ENCODE measurements around the gene DCAF6. TPM values are rescaled to one million over a fixed set of nuclear protein-coding genes. Genes with fewer than 3 reads are reported as not detected.

Gene DCAF6
- total and polyA plus RNA-seq, 7 experiments from 2014 or later, result 8.4 to 32.7 (median 27.9) TPM

DNA sequence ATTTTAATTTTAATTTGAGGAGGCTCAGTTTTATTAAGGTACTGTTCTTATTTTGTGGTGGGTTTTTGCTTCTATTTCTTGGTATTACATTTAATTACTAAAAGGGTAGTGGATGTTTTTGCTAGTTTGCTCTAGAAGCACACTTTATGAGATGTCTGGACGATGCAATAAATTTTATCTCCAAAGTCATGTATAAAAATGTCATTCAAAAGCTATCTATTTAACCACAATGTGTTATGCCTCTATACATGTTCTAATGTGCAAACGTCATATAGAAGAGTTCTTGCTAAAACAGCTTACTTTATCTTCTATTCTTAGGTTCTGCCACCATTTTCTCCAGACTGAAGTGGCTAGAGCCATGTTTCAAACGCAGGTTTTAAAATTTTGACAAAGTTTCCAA lies 13.3 kb downstream of the DCAF6 start:
- ATAC-seq (no peak), DNase-seq (no peak)
- peaks cover 28 to 56% (median 41%) of the 10 kb centered on the region in 7 donors for H3K4me1 Mint-ChIP-seq
- CTCF ChIA-PET, result interaction anchor here (1.2 kb wide), 1 partner anchor 14 kb away, joined by 3 read pairs; no protein-coding TSS in a partner anchor
- H3K36me3 Mint-ChIP-seq, result peaks cover 6 to 43% (median 22%) of the 10 kb centered on the region in 5 donors
- POLR2A ChIA-PET, result interaction anchor here (2.4 kb wide), 1 partner anchor 14 kb away, joined by 8 read pairs; the partner anchor contains the start of genes DCAF6 and MPC2
- peaks cover 0 to 9% (median 0%) of the 10 kb centered on the region in 3 experiments for H3K36me3 ChIP-seq (ENCODE audit: control insufficient read depth in 2 of 3, insufficient read depth in 3 of 3, low read length in 3 of 3)
- H3K27ac ChIP-seq (ENCODE audit: low read depth, low read length), result no peak overlapping the region
- no peak overlapping the region for H3K4me3 Mint-ChIP-seq
- peaks cover 0 to 8% of the 10 kb centered on the region in 2 donors for H3K4me1 ChIP-seq (ENCODE audit: control insufficient read depth in 2 of 2, insufficient read depth in 2 of 2, low read length in 2 of 2)
- no peaks in the 10 kb centered on the region for H3K27me3 ChIP-seq (ENCODE audit: control insufficient read depth in 2 of 2, insufficient read depth in 2 of 2, low read length in 2 of 2)
- H3K9me3 ChIP-seq (ENCODE audit: control insufficient read depth in 2 of 3, low read length in 3 of 3), result no peaks in the 10 kb centered on the region
- no peak overlapping the region for H3K27ac Mint-ChIP-seq
- intact Hi-C loops (cut with micrococcal nuclease), result no loop called here
- H3K4me3 ChIP-seq (ENCODE audit: low read length), result no peak overlapping the region
- no peaks in the 10 kb centered on the region for H3K27me3 Mint-ChIP-seq
- peaks cover 0 to 2% (median 0%) of the 10 kb centered on the region in 11 donors for H3K9me3 Mint-ChIP-seq

DNA sequence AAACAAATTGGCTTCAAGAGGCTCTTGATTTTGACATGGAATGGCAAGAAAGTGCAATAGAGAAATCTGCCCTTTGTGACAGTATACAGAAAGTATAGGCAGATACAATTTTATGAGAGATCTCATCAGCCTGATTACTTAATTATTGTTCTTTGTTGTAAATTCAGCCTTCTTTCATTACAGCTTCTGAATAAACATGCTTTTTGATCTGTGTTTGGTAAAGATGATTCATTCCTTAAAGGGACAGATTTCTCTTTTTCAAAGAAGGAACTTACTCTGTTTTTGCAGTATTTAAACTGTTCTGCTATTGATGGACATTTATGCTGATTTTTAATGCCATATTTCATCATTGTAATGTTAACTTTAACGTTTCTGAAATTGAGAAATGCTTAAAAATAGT lies 14.1 kb downstream of the DCAF6 start:
- Mint-ChIP-seq H3K4me3 (no peak overlapping the region), H3K27me3 (no peaks in the 10 kb centered on the region), H3K36me3 (peaks cover 6 to 46% (median 26%) of the 10 kb centered on the region in 5 donors), H3K4me1 (peaks cover 22 to 54% (median 35%) of the 10 kb centered on the region in 7 donors), H3K27ac (peak overlapping the region in 1 of 9 donors; percentile 5), H3K9me3 (peaks cover 0 to 2% (median 0%) of the 10 kb centered on the region in 11 donors)
- Histone ChIP-seq H3K27ac (ENCODE audit: low read depth, low read length) (no peak overlapping the region), H3K4me3 (ENCODE audit: low read length) (no peak overlapping the region), H3K36me3 (ENCODE audit: control insufficient read depth in 2 of 3, insufficient read depth in 3 of 3, low read length in 3 of 3) (peaks cover 0 to 9% (median 0%) of the 10 kb centered on the region in 3 experiments), H3K9me3 (ENCODE audit: control insufficient read depth in 2 of 3, low read length in 3 of 3) (no peaks in the 10 kb centered on the region), H3K27me3 (ENCODE audit: control insufficient read depth in 2 of 2, insufficient read depth in 2 of 2, low read length in 2 of 2) (no peaks in the 10 kb centered on the region), H3K4me1 (ENCODE audit: control insufficient read depth in 2 of 2, insufficient read depth in 2 of 2, low read length in 2 of 2) (peaks cover 0 to 8% of the 10 kb centered on the region in 2 donors)
- ATAC-seq, result no peak
- intact Hi-C loops (cut with micrococcal nuclease), result no loop called here
- no peak for DNase-seq
- ChIA-PET POLR2A (no interaction called here), CTCF (no interaction called here)

DNA sequence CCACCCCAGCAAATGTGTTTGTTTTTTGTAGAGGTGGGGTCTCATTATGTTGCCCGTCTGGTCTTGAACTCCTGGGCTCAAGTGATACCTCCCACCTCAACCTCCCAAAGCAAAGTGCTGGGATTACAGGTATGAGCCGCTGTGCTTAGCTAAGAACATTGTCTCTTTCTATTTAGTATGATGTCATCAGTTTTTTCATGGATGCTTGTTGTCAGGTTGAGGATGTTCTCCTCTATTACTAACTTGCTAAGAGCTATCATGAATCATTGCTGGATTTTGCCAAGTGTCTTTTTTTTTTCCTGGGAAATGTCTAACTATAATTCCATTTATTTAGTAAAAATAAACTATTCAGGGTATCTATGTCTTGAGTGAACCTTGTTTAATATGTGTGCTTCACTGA lies 19.4 kb downstream of the DCAF6 start:
- no peaks in the 10 kb centered on the region for H3K9me3 ChIP-seq (ENCODE audit: control insufficient read depth in 2 of 3, low read length in 3 of 3)
- H3K4me1 ChIP-seq (ENCODE audit: control insufficient read depth in 2 of 2, insufficient read depth in 2 of 2, low read length in 2 of 2), result no peaks in the 10 kb centered on the region
- DNase-seq (no peak), ATAC-seq (no peak)
- ChIA-PET CTCF (no interaction called here), POLR2A (interaction anchor here (0.7 kb wide), 1 partner anchor 20 kb away, joined by 3 read pairs; the partner anchor contains the start of gene DCAF6)
- Mint-ChIP-seq H3K36me3 (peaks cover 6 to 61% (median 34%) of the 10 kb centered on the region in 5 donors), H3K27ac (no peak overlapping the region), H3K27me3 (no peaks in the 10 kb centered on the region), H3K4me1 (peaks cover 6 to 30% (median 20%) of the 10 kb centered on the region in 7 donors), H3K4me3 (no peak overlapping the region), H3K9me3 (peaks cover 0 to 2% (median 0%) of the 10 kb centered on the region in 11 donors)
- H3K4me3 ChIP-seq (ENCODE audit: low read length), result no peak overlapping the region
- H3K27ac ChIP-seq (ENCODE audit: low read depth, low read length), result no peak overlapping the region
- H3K27me3 ChIP-seq (ENCODE audit: control insufficient read depth in 2 of 2, insufficient read depth in 2 of 2, low read length in 2 of 2), result no peaks in the 10 kb centered on the region
- H3K36me3 ChIP-seq (ENCODE audit: control insufficient read depth in 2 of 3, insufficient read depth in 3 of 3, low read length in 3 of 3), result peaks cover 0 to 9% (median 0%) of the 10 kb centered on the region in 3 experiments
- intact Hi-C loops (cut with micrococcal nuclease), result no loop called here

DNA sequence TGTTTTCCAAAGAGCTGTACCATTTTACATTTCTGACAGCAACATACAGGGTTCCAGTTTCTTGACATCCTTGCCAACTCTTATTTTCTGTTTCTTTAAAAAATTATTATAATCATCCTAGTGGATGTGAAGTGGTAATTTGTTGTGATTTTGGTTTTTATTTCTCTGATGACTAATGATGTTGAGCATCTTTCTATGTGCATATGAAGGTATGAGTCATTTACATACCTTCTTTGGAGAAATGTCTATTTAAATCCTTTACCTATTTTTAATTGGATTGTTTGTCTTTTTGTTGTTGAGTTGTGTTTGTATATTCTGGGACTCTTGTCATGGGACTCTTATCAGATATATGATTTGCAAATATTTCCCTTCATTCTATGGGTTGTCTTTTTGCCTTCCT lies 21.2 kb downstream of the DCAF6 start:
- no peak for ATAC-seq
- Histone ChIP-seq H3K4me3 (ENCODE audit: low read length) (no peak overlapping the region), H3K27ac (ENCODE audit: low read depth, low read length) (no peak overlapping the region), H3K4me1 (ENCODE audit: control insufficient read depth in 2 of 2, insufficient read depth in 2 of 2, low read length in 2 of 2) (no peaks in the 10 kb centered on the region), H3K27me3 (ENCODE audit: control insufficient read depth in 2 of 2, insufficient read depth in 2 of 2, low read length in 2 of 2) (no peaks in the 10 kb centered on the region), H3K36me3 (ENCODE audit: control insufficient read depth in 2 of 3, insufficient read depth in 3 of 3, low read length in 3 of 3) (peaks cover 0 to 9% (median 0%) of the 10 kb centered on the region in 3 experiments), H3K9me3 (ENCODE audit: control insufficient read depth in 2 of 3, low read length in 3 of 3) (no peaks in the 10 kb centered on the region)
- ChIA-PET CTCF (no interaction called here), POLR2A (no interaction called here)
- H3K4me3 Mint-ChIP-seq, result no peak overlapping the region
- intact Hi-C loops (cut with micrococcal nuclease), result no loop called here
- H3K9me3 Mint-ChIP-seq, result peaks cover 0 to 2% (median 0%) of the 10 kb centered on the region in 11 donors
- H3K27ac Mint-ChIP-seq, result no peak overlapping the region
- H3K27me3 Mint-ChIP-seq, result no peaks in the 10 kb centered on the region
- no peak for DNase-seq
- H3K4me1 Mint-ChIP-seq, result peaks cover 4 to 38% (median 22%) of the 10 kb centered on the region in 7 donors
- peaks cover 4 to 68% (median 41%) of the 10 kb centered on the region in 5 donors for H3K36me3 Mint-ChIP-seq

DNA sequence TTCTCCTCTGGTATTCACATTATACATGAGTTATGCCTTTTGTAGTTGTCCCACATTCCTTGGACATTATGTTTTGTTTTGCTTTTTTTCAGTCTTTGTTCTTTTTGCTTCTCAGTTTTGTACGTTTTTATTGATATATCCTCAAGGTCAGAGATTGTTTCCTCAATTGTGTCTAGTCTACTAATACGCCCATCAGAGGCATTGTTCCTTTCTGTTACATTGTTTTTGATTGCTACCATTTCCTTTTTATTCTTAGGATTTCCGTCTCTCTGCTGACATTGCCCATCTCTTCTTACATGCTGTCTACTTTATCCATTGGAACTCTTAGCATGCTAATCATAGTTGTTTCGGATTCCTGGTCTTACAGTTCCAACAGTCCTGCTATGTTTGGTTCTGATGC lies 28.2 kb downstream of the DCAF6 start:
- Histone ChIP-seq H3K27ac (ENCODE audit: low read depth, low read length) (no peak overlapping the region), H3K27me3 (ENCODE audit: control insufficient read depth in 2 of 2, insufficient read depth in 2 of 2, low read length in 2 of 2) (no peaks in the 10 kb centered on the region), H3K4me1 (ENCODE audit: control insufficient read depth in 2 of 2, insufficient read depth in 2 of 2, low read length in 2 of 2) (no peaks in the 10 kb centered on the region), H3K9me3 (ENCODE audit: control insufficient read depth in 2 of 3, low read length in 3 of 3) (no peaks in the 10 kb centered on the region), H3K4me3 (ENCODE audit: low read length) (no peak overlapping the region), H3K36me3 (ENCODE audit: control insufficient read depth in 2 of 3, insufficient read depth in 3 of 3, low read length in 3 of 3) (peaks cover 0 to 8% (median 7%) of the 10 kb centered on the region in 3 experiments)
- DNase-seq, result no peak
- peaks cover 0 to 6% (median 0%) of the 10 kb centered on the region in 11 donors for H3K9me3 Mint-ChIP-seq
- H3K4me3 Mint-ChIP-seq, result peak overlapping the region in 1 of 10 donors; percentile 26
- H3K27me3 Mint-ChIP-seq, result no peaks in the 10 kb centered on the region
- no peak overlapping the region for H3K27ac Mint-ChIP-seq
- peaks cover 2 to 28% (median 15%) of the 10 kb centered on the region in 7 donors for H3K4me1 Mint-ChIP-seq
- POLR2A ChIA-PET, result no interaction called here
- no peak for ATAC-seq
- CTCF ChIA-PET, result no interaction called here
- H3K36me3 Mint-ChIP-seq, result peaks cover 3 to 60% (median 42%) of the 10 kb centered on the region in 5 donors
- intact Hi-C loops (cut with micrococcal nuclease), result no loop called here

DNA sequence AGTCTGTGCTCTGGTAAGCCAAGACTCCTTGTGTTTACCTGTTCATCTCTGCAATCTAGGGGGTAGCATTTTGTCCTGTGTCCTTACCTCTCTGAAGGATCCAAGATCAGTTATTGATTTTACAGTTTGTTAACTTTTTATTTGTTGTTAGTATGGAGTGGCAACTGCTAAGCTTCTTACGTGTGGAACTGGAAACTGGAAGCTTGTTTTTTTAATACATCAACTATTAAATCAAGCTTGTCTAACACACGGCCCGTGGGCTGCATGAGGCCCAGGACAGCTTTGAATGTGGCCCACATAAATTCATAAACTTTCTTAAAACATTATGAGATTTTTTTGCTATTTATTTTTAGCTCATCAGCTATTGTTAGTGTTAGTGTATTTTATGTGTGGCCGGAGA lies 29.6 kb downstream of the DCAF6 start:
- no peaks in the 10 kb centered on the region for H3K27me3 Mint-ChIP-seq
- intact Hi-C loops (cut with micrococcal nuclease), result no loop called here
- ATAC-seq, result no peak
- peaks cover 3 to 54% (median 37%) of the 10 kb centered on the region in 5 donors for H3K36me3 Mint-ChIP-seq
- H3K4me1 Mint-ChIP-seq, result peaks cover 2 to 21% (median 15%) of the 10 kb centered on the region in 7 donors
- Histone ChIP-seq H3K36me3 (ENCODE audit: control insufficient read depth in 2 of 3, insufficient read depth in 3 of 3, low read length in 3 of 3) (peaks cover 0 to 8% (median 7%) of the 10 kb centered on the region in 3 experiments), H3K9me3 (ENCODE audit: control insufficient read depth in 2 of 3, low read length in 3 of 3) (no peaks in the 10 kb centered on the region), H3K27me3 (ENCODE audit: control insufficient read depth in 2 of 2, insufficient read depth in 2 of 2, low read length in 2 of 2) (no peaks in the 10 kb centered on the region), H3K27ac (ENCODE audit: low read depth, low read length) (no peak overlapping the region), H3K4me3 (ENCODE audit: low read length) (no peak overlapping the region), H3K4me1 (ENCODE audit: control insufficient read depth in 2 of 2, insufficient read depth in 2 of 2, low read length in 2 of 2) (no peaks in the 10 kb centered on the region)
- POLR2A ChIA-PET, result no interaction called here
- H3K4me3 Mint-ChIP-seq, result no peak overlapping the region
- DNase-seq, result no peak
- CTCF ChIA-PET, result no interaction called here
- peaks cover 0 to 6% (median 0%) of the 10 kb centered on the region in 11 donors for H3K9me3 Mint-ChIP-seq
- no peak overlapping the region for H3K27ac Mint-ChIP-seq

DNA sequence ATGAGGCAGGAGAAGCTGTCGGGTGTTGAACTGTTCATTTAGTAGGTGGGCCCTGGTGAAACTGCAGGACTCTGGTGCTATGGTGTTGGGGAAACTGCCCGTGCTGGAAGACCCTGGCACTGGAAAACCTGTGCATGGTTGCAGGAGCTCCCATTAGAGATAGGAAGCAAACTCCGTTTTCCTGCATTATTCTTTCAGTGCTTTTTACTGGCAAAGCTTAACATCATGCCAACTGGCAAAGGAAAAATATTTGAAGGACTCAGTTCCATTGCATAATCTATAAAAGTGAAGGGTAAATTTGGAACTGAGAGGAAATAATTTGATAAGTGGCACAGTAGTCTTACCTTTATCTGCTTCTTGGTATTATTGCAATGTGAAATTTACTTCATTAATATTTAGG lies 32.1 kb downstream of the DCAF6 start:
- no peaks in the 10 kb centered on the region for H3K27me3 Mint-ChIP-seq
- peaks cover 0 to 6% (median 0%) of the 10 kb centered on the region in 11 donors for H3K9me3 Mint-ChIP-seq
- Histone ChIP-seq H3K9me3 (ENCODE audit: control insufficient read depth in 2 of 3, low read length in 3 of 3) (no peaks in the 10 kb centered on the region), H3K4me1 (ENCODE audit: control insufficient read depth in 2 of 2, insufficient read depth in 2 of 2, low read length in 2 of 2) (no peaks in the 10 kb centered on the region), H3K27ac (ENCODE audit: low read depth, low read length) (no peak overlapping the region), H3K36me3 (ENCODE audit: control insufficient read depth in 2 of 3, insufficient read depth in 3 of 3, low read length in 3 of 3) (peaks cover 0 to 8% (median 7%) of the 10 kb centered on the region in 3 experiments), H3K4me3 (ENCODE audit: low read length) (no peak overlapping the region), H3K27me3 (ENCODE audit: control insufficient read depth in 2 of 2, insufficient read depth in 2 of 2, low read length in 2 of 2) (no peaks in the 10 kb centered on the region)
- peaks cover 0 to 16% (median 7%) of the 10 kb centered on the region in 7 donors for H3K4me1 Mint-ChIP-seq
- ChIA-PET CTCF (no interaction called here), POLR2A (no interaction called here)
- intact Hi-C loops (cut with micrococcal nuclease), result no loop called here
- H3K36me3 Mint-ChIP-seq, result peaks cover 0 to 45% (median 30%) of the 10 kb centered on the region in 5 donors
- ATAC-seq (no peak), DNase-seq (no peak)
- no peak overlapping the region for H3K4me3 Mint-ChIP-seq
- no peak overlapping the region for H3K27ac Mint-ChIP-seq
